Immature natural killer cell (primary cell): ENCODE results near the gene CREBBP. TPM values are rescaled to one million over a fixed set of nuclear protein-coding genes. Genes with fewer than 3 reads are reported as not detected.
"Not testable (repeated sequence)": the region's sequence is repeated elsewhere in the genome, so short reads cannot be mapped to it uniquely, and the experiment has no call there.

Experiments used
- DNase-seq, 3 donors: peaks; one replicate each; pipeline ENCODE4 v3.0.0; 2022; ENCODE audit warnings: mixed read lengths in 1 of 3
- H3K27ac Mint-ChIP-seq, 6 donors: one replicate each; pipeline ENCODE4 v1.8.0; 2020; ENCODE audit warnings: mixed read lengths in 6 of 6, mild to moderate bottlenecking in 5 of 6, inconsistent platforms in 4 of 6, moderate library complexity in 3 of 6
- H3K27me3 Mint-ChIP-seq, 3 donors: one replicate each; pipeline ENCODE4 v1.8.0; 2020 to 2021; ENCODE audit warnings: low read depth in 3 of 3, mild to moderate bottlenecking in 3 of 3, mixed read lengths in 3 of 3, moderate library complexity in 3 of 3, inconsistent platforms in 1 of 3
- H3K36me3 Mint-ChIP-seq, 3 donors: one replicate each; pipeline ENCODE4 v1.8.0; 2020; ENCODE audit warnings: mixed read lengths in 3 of 3, inconsistent platforms in 2 of 3, mild to moderate bottlenecking in 2 of 3
- H3K4me1 Mint-ChIP-seq, 2 donors: one replicate each; pipeline ENCODE4 v1.8.0; 2020; ENCODE audit warnings: inconsistent platforms in 2 of 2, mild to moderate bottlenecking in 2 of 2, mixed read lengths in 2 of 2, moderate library complexity in 1 of 2
- H3K4me3 Mint-ChIP-seq, 5 donors: one replicate each; pipeline ENCODE4 v1.8.0; 2020; ENCODE audit warnings: mild to moderate bottlenecking in 5 of 5, mixed read lengths in 5 of 5, inconsistent platforms in 3 of 5, moderate library complexity in 3 of 5
- H3K9me3 Mint-ChIP-seq, 6 donors: one replicate each; pipeline ENCODE4 v1.8.0; 2020; ENCODE audit warnings: mild to moderate bottlenecking in 6 of 6, mixed read lengths in 6 of 6, inconsistent platforms in 4 of 6, moderate library complexity in 3 of 6
- polyA plus RNA-seq, 3 donors: library from polyadenylated mRNA; unstranded; fragments of 300-500 nt; fragmentation: Illumina TruSeq; gene quantifications; one replicate each; pipeline ENCODE4 v1.2.3, GENCODE V29; 2021

The CREBBP gene
- polyA plus RNA-seq, 3 donors from 2014 or later: 0.27 to 23.8 (median 3.9) TPM

DNA sequence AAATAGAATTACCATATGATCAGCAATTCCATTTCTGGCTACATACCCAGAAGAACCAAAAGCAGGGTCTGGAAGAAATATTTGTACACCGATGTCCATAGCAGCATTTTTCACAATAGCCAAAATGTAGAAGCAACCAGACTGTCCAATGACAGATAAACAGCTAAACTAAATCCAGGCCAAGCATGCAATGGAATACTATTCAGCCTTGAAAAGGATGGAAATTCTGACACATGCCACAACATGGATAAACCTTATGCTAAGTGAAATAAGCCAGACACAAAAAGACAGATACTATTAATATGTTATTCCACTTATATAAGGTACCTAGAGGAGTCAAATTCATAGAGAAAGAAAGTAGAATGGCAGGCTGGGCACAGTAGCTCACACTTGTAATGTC, 25.9 kb upstream of the CREBBP start:
- Mint-ChIP-seq H3K4me3 (no peak overlapping the region), H3K4me1 (no peaks in the 10 kb centered on the region), H3K9me3 (no peaks in the 10 kb centered on the region), H3K36me3 (no peaks in the 10 kb centered on the region), H3K27me3 (peaks cover 3 to 12% (median 3%) of the 10 kb centered on the region in 3 donors), H3K27ac (no peak overlapping the region)
- no peak for DNase-seq

DNA sequence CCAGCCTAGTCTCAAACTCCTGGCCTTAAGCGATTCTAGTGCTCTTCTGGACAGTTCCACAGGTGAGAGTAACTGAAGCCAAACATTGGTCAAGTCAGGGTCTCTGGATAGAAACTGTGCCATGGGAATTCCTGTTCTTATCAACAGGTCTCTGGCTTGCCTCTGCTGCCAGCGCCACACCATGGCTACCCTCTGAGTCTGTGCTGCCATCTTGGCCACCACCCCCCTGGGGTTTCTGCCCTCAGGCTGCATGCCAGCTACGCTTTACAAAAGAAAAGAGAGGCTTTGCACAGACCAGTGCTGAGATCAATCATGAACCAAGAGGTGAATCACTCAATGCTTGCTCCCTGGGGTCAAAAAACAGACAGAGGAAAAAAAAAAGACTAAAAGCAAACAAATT, 24.4 kb upstream of the CREBBP start:
- Mint-ChIP-seq H3K36me3 (no peaks in the 10 kb centered on the region), H3K27me3 (peaks cover 3 to 19% (median 3%) of the 10 kb centered on the region in 3 donors), H3K27ac (no peak overlapping the region), H3K4me1 (peaks cover 4 to 8% of the 10 kb centered on the region in 2 donors), H3K9me3 (no peaks in the 10 kb centered on the region), H3K4me3 (no peak overlapping the region)
- no peak for DNase-seq

DNA sequence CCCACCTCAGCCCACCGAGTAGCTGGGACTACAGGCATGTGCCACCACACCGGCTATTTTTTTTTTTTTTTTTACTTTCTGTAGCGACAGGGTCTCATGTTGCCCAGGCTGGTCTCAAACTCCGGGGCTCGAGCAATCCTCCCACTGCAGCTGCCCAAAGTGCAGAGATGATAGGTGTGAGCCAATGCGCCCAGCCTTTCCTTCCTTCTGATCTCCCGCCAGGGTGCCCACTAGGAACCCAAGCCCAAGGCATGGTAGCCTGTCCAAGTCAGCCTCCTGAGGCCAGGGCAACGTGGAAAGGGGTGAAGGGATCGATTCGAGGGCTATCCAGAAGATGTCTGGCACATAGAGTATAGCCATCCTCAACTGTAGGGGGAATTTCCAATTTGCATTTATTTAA, 9.6 kb upstream of the CREBBP start:
- H3K9me3 Mint-ChIP-seq: peaks cover 0 to 2% (median 0%) of the 10 kb centered on the region in 6 donors
- H3K27me3 Mint-ChIP-seq: peaks cover 6 to 9% (median 9%) of the 10 kb centered on the region in 3 donors
- H3K36me3 Mint-ChIP-seq: no peaks in the 10 kb centered on the region
- no peak overlapping the region for H3K27ac Mint-ChIP-seq
- H3K4me3 Mint-ChIP-seq: no peak overlapping the region
- H3K4me1 Mint-ChIP-seq: no peaks in the 10 kb centered on the region
- DNase-seq: no peak

DNA sequence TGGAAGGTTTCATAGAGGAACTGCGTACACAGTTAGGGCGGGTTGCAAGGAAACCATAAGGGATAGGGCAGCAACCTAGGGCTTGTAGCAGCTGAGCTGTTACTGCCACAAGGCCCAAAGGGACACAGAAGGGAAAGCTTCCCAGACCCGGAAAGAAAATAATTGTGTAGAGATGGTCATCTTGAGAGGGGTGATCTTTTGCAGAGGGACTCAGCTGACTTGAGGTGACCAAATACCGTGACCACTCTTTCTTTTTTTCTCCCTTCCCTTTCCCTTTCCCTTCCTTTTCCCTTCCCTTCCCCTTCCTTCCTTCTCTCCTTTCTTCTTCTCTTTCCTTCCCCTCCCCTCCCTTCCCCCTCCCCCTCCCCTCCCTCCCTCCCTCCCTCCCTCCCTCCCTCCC, 8.5 kb upstream of the CREBBP start:
- peaks cover 0 to 2% (median 0%) of the 10 kb centered on the region in 6 donors for H3K9me3 Mint-ChIP-seq
- H3K4me1 Mint-ChIP-seq: no peaks in the 10 kb centered on the region
- H3K27ac Mint-ChIP-seq: no peak overlapping the region
- DNase-seq: no peak
- peaks cover 6 to 9% (median 8%) of the 10 kb centered on the region in 3 donors for H3K27me3 Mint-ChIP-seq
- no peak overlapping the region for H3K4me3 Mint-ChIP-seq
- no peaks in the 10 kb centered on the region for H3K36me3 Mint-ChIP-seq

DNA sequence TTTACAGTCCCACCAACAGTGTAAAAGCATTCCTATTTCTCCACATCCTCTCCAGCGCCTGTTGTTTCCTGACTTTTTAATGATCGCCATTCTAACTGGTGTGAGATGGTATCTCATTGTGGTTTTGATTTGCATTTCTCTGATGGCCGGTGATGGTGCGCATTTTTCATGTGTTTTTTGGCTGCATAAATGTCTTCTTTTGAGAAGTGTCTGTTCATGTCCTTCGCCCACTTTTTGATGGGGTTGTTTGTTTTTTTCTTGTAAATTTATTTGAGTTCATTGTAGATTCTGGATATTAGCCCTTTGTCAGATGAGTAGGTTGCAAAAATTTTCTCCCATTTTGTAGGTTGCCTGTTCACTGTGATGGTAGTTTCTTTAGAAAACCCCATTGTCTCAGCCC, 5.5 kb upstream of the CREBBP start:
- peaks cover 6 to 11% (median 9%) of the 10 kb centered on the region in 3 donors for H3K27me3 Mint-ChIP-seq
- not testable (repeated sequence) for H3K4me3 Mint-ChIP-seq, H3K27ac Mint-ChIP-seq, H3K36me3 Mint-ChIP-seq, H3K9me3 Mint-ChIP-seq, DNase-seq
- H3K4me1 Mint-ChIP-seq: peaks cover 7 to 11% of the 10 kb centered on the region in 2 donors

DNA sequence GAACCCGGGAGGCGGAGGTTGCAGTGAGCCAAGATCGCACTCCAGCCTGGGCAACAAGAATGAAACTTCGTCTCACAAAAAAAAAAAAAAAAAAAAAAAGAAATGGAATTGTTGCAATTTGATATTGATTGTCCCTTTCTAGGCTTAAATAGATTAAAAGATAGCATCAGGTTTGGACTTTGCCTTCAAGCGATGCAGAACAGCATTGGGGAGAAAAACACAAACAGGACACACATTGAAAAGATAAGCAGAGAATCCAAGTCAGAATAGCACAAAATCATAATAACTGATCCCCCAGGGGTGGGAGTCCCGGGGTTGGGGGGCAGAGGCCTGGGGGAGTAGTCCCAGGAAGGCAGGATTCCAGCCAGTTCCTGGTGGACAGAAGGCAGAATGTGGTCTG, 3.9 kb upstream of the CREBBP start:
- no peak for DNase-seq
- Mint-ChIP-seq H3K36me3 (no peaks in the 10 kb centered on the region), H3K27ac (no peak overlapping the region), H3K4me1 (peaks cover 7 to 11% of the 10 kb centered on the region in 2 donors), H3K27me3 (peaks cover 5 to 13% (median 13%) of the 10 kb centered on the region in 3 donors), H3K4me3 (no peak overlapping the region), H3K9me3 (peaks cover 0 to 2% (median 0%) of the 10 kb centered on the region in 6 donors)

DNA sequence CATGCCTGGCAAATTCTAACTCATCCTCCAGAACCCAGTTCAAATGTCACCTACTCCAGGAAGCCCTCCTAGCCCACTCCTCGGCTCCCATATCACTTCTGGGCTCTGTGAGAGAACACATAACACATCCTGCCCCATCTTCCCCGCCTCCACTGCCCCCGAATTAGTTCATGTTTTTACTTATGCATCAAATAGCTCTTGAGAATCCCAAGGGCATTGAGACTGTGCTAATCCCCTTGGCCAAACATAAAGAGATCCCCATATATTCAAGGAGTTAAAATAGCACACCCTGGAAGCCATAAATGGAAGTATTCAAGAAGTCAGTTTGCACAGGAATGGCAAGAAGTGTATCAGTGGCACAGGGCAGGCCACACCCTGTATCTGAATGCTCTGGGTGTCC, 2.0 kb upstream of the CREBBP start:
- peak overlapping the region in 4 of 5 donors; percentile 40 to 84 (median 72) for H3K4me3 Mint-ChIP-seq
- no peak for DNase-seq
- H3K27me3 Mint-ChIP-seq: peaks cover 13 to 29% (median 19%) of the 10 kb centered on the region in 3 donors
- H3K9me3 Mint-ChIP-seq: no peaks in the 10 kb centered on the region
- H3K4me1 Mint-ChIP-seq: peaks cover 26 to 29% of the 10 kb centered on the region in 2 donors
- peak overlapping the region in 2 of 6 donors; percentile 17 to 60 for H3K27ac Mint-ChIP-seq
- peaks cover 0 to 2% (median 0%) of the 10 kb centered on the region in 3 donors for H3K36me3 Mint-ChIP-seq

DNA sequence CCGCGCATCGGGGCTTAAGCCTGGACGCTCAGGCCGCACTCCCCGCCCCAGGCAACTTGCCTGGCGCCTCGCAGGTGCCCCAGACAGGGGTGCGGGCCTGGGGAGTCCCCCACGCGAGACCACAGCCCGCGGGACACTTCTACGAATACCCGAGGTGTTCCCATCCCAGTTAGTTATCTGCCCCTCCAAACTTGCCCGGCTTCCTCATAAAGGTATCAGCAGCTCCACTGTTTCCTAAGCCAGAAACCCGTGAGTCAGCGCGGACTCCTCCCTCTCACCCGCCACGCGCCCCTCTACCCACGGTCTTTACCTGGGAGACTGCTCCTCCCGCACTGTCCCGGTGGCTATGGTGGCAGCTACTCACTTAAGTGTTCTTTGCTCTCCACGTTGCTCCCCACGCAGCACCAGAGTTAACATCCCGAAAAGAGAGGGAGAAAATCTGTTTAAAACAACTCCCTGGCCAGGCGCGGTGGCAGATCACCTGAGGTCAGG, 1.0 kb upstream of the CREBBP start:
- H3K4me3 Mint-ChIP-seq: peak overlapping the region; percentile 40 to 84 (median 74)
- peaks cover 13 to 30% (median 19%) of the 10 kb centered on the region in 3 donors for H3K27me3 Mint-ChIP-seq
- peak overlapping the region in 4 of 6 donors; percentile 17 to 89 (median 63) for H3K27ac Mint-ChIP-seq
- DNase-seq: no peak
- H3K4me1 Mint-ChIP-seq: peaks cover 35 to 39% of the 10 kb centered on the region in 2 donors
- no peaks in the 10 kb centered on the region for H3K9me3 Mint-ChIP-seq
- peaks cover 0 to 5% (median 0%) of the 10 kb centered on the region in 3 donors for H3K36me3 Mint-ChIP-seq

DNA sequence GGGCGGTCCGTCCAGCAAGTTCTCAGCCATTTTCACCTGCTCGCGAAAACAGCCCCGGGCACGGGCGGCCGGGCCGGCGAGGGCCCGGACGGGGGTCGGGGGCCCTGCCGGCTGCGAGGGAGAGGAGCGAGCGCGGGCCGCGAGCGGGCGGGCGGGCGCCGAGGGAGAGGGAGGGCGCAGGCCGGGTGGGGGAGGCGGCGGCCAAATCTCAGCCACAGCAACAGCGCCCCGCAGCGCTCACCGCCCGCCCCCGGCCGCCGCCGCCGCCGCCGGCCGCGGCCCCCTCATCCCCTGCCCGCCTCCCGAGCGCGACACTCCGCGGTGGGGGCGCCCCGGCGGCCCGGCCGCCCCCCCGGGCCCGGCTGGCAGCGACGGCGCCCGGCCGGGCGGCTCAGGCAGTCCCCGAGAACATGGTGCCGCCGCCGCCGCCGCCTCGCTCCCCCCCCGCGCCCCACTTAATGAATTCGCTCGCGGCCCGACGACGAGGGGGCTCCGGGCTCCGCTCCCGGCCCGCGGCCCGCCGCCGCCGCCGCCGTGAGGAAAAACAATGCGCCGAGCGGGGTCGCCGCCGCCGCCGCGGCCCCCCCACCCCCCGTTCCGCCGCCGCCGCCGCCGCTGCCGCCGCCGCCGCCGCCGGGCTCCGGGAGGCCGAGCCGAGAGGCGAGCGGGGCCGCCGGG, 487 bp downstream of the CREBBP start:
- DNase-seq: peak; percentile 71 to 79 (median 78)
- H3K27ac Mint-ChIP-seq: peak overlapping the region in 1 of 6 donors; percentile 78
- H3K4me3 Mint-ChIP-seq: peak overlapping the region in 3 of 5 donors; percentile 94 to 97 (median 95)
- peaks cover 0 to 5% (median 0%) of the 10 kb centered on the region in 3 donors for H3K36me3 Mint-ChIP-seq
- peaks cover 14 to 30% (median 19%) of the 10 kb centered on the region in 3 donors for H3K27me3 Mint-ChIP-seq
- H3K9me3 Mint-ChIP-seq: no peaks in the 10 kb centered on the region
- H3K4me1 Mint-ChIP-seq: peaks cover 50 to 54% of the 10 kb centered on the region in 2 donors

DNA sequence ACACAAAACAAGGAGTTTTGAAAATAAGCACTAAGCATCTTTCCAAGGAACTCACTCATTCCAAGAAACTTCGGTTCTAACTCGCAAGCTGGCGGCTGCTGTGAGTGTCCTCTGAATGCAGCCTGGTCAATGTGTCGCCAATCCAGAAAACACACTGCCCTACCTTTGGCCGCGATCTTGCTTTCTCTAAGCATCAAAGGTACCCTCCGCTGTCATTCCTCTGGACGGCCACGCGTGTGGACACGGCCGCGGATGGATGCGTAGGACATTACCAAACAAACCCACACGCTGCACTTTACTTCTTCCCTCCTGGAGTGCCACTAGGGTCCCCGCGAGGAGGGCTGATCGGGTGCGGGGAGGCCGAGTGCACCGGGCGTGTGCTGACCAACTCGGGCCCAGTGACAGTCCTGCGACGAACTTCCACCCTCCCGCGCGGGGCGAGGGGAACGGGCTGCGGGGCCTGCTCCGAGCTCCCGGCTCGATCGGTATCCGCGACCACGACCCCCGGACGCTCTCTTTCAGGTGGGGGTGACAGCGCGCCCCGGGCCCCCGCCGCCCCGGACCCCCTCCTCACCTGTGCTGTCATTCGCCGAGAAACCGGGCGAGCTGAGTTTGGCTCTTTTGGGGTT, 1.1 kb downstream of the CREBBP start:
- Mint-ChIP-seq H3K9me3 (no peaks in the 10 kb centered on the region), H3K27me3 (peaks cover 14 to 30% (median 17%) of the 10 kb centered on the region in 3 donors), H3K4me1 (peaks cover 56 to 61% of the 10 kb centered on the region in 2 donors), H3K4me3 (peak overlapping the region; percentile 94 to 98 (median 95)), H3K36me3 (peaks cover 0 to 5% (median 0%) of the 10 kb centered on the region in 3 donors), H3K27ac (peak overlapping the region; percentile 60 to 96 (median 92))
- no peak for DNase-seq

DNA sequence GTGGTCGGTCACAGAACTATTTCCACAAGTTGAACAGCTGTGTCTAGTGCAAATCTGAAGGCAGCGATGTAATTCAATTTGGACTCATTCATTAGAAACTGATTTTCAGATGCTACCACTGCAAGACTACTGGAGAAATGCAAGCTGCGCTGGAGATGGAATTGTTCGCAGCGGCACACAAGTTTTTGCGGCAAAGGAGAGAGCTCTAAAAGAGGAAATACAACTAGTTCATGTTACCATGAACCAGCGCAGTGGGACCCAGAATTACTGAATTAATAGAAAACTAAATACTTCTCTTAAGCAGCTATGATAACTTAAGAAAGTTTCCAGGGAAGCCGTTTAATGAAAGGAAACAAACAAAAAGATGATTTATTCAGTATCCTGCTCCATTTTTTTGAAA, 1.9 kb downstream of the CREBBP start:
- peak overlapping the region; percentile 60 to 96 (median 92) for H3K27ac Mint-ChIP-seq
- peaks cover 14 to 30% (median 18%) of the 10 kb centered on the region in 3 donors for H3K27me3 Mint-ChIP-seq
- peaks cover 64 to 68% of the 10 kb centered on the region in 2 donors for H3K4me1 Mint-ChIP-seq
- DNase-seq: no peak
- peak overlapping the region; percentile 94 to 98 (median 95) for H3K4me3 Mint-ChIP-seq
- H3K9me3 Mint-ChIP-seq: no peaks in the 10 kb centered on the region
- peaks cover 0 to 5% (median 0%) of the 10 kb centered on the region in 3 donors for H3K36me3 Mint-ChIP-seq

DNA sequence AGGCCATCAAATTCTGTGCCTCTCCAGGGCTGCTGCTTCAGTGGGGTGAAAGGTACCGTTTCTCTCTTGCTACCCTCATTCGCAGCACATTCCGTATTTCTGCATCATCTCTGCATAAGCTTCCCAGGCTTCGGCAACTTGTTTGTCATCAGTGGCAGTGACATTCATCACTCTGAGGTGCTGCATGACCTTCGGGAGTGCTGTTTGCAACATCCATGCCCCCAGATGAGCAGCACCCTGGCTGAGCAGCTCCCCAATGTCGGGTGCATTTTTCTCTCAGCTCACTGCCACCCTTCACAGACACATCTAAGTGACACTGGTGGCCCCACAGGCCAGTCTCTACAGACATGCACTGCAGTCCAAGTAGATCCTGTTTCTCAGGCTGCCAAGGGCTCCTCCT, 3.8 kb downstream of the CREBBP start:
- no peaks in the 10 kb centered on the region for H3K9me3 Mint-ChIP-seq
- H3K36me3 Mint-ChIP-seq: peaks cover 0 to 5% (median 0%) of the 10 kb centered on the region in 3 donors
- peak overlapping the region; percentile 24 to 98 (median 94) for H3K4me3 Mint-ChIP-seq
- DNase-seq: no peak
- peak overlapping the region in 2 of 6 donors; percentile 28 to 69 for H3K27ac Mint-ChIP-seq
- peaks cover 14 to 25% (median 16%) of the 10 kb centered on the region in 3 donors for H3K27me3 Mint-ChIP-seq
- peaks cover 79% of the 10 kb centered on the region in 2 donors for H3K4me1 Mint-ChIP-seq

DNA sequence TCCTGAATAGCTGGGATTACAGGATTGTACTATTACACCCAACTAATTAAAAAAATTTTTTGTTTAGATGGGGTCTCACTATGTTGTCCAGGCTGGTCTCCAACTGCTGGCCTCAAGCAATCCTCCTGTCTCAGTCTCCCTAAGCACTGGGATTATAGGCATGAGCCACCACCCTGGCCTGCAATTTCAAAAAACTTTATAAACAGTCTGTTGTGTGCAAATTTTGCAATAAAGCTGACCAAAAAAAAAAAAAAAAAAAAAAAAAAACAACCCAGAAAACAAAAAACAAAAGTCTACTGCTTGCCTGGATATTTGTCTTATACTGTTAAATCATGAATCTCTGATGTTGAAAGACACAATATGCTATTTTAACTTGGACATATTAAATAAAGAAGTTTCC, 4.4 kb downstream of the CREBBP start:
- Mint-ChIP-seq H3K36me3 (peaks cover 0 to 5% (median 0%) of the 10 kb centered on the region in 3 donors), H3K27ac (peak overlapping the region in 1 of 6 donors; percentile 34), H3K27me3 (peaks cover 14 to 23% (median 16%) of the 10 kb centered on the region in 3 donors), H3K9me3 (no peaks in the 10 kb centered on the region), H3K4me3 (peak overlapping the region in 4 of 5 donors; percentile 54 to 98 (median 66)), H3K4me1 (peaks cover 82% of the 10 kb centered on the region in 2 donors)
- no peak for DNase-seq
